DOHH2 (cell line): ENCODE measurements around the gene SAC3D1.

Experiments
- EZH2phosphoT487 ChIP-seq: fragments of 200-600 bp; sonication (generic); IDR thresholded peaks from 2 replicates; pipeline ENCODE4 v1.6.1; 2017; ENCODE audit warnings: borderline replicate concordance, mild to moderate bottlenecking, antibody characterized with exemption, low read length, moderate library complexity, mixed read lengths
- TF ChIP-seq, protein P1 (sequence below): fragments of 200-600 bp; sonication (generic); IDR thresholded peaks from one replicate; pipeline ENCODE4 v1.5.1; 2014; ENCODE audit warnings: antibody characterized with exemption, mild to moderate bottlenecking, low read depth, low read length; ENCODE audit not compliant: poor library complexity, severe bottlenecking

DNA sequence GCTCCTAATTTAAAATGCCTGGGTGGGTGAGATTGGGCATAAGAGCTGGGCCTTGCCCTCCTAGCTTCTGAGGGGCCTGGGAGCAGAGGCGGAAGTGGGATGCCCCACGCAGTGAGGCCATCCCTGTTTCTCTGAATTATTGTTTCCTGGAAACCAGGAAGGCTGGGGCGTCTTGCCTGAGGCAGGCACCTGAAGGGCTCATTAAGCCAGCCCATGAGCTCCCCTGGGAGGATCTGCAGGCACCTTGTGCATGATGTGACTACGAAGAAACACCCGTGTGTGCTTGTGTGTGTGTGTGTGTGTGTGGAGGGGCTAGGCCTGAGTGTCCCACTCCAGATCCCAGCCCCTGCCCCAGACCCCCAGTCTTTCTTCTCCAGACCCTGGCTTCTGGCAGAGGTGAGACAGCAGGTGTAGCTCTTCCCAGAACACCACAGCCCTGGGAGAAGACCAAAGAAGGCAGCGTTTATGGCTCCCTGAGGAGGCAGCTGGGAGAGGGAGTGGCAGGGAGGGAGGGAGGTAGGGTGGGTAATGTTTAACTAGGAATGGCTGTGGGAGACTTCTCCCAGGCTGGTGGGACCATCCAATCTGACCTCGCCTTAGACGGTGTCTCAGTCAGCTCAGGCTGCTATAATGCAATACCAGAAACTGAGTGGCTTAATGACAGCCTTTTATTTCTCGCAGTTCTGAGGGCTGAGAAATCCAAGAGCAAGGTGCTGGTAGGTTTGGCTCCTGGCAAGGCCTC lies 42.1 kb upstream of the SAC3D1 start:
- TF ChIP-seq, protein P1, sequence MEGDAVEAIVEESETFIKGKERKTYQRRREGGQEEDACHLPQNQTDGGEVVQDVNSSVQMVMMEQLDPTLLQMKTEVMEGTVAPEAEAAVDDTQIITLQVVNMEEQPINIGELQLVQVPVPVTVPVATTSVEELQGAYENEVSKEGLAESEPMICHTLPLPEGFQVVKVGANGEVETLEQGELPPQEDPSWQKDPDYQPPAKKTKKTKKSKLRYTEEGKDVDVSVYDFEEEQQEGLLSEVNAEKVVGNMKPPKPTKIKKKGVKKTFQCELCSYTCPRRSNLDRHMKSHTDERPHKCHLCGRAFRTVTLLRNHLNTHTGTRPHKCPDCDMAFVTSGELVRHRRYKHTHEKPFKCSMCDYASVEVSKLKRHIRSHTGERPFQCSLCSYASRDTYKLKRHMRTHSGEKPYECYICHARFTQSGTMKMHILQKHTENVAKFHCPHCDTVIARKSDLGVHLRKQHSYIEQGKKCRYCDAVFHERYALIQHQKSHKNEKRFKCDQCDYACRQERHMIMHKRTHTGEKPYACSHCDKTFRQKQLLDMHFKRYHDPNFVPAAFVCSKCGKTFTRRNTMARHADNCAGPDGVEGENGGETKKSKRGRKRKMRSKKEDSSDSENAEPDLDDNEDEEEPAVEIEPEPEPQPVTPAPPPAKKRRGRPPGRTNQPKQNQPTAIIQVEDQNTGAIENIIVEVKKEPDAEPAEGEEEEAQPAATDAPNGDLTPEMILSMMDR, result no peak
- TF ChIP-seq EZH2phosphoT487, result no peak
